ENCODE measurements around the gene ANKLE2.
"Not testable (repeated sequence)": the region's sequence is repeated elsewhere in the genome, so short reads cannot be mapped to it uniquely, and the experiment has no call there.

ANKLE2 gene

DNA sequence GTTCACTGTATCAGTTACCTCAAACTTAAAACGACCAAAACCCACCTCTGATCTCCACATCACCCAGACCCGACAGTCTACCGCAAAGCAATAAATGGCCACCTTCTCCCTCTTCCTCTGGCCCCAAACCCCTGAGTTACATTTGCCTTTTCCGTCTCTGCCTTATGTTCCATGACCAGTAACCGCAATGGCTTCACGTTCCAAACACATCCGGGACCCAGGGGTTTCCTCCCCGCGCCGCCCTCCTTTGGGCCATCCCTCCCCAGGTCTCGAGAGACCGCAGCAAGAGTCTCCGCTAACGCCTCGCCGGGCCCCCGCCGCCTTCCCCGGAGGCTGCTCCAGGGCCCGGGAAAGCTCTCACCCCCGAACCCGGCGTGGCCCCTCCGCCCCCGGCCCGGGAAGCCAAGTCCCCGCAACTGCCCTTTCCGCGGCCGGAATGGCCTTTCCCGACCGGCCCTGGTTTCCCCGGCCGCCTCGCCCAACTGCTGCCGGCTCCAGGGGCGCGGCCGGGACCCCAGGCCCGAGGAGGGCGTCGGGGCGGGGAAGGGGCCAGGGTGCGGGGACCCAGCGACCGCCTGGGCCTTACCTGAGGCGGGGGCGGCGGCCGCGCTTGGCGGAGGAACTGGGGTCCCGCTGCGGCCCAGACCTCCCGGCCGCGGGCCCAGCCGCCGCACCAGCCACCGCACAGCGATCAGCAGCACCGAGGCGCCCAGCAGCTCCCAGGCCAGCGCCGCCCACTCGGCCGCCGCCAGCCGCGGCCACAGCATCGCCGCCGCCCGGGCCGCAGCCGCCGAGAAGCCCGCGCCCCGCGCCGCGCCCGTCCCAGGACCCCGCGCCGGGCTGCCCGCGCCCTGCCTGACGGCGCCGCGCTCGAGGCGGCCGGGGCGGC lies at the start of gene ANKLE2:
Gene ANKLE2, minus strand, starts transcription at position 801 of the 889 bp plus-strand sequence. Its CDS starts 34 bp downstream, at position 767.
- peak; percentile 42 to 67 for DNase-seq (ENCODE audit: low read depth in 1 of 2, low spot score in 1 of 2)

DNA sequence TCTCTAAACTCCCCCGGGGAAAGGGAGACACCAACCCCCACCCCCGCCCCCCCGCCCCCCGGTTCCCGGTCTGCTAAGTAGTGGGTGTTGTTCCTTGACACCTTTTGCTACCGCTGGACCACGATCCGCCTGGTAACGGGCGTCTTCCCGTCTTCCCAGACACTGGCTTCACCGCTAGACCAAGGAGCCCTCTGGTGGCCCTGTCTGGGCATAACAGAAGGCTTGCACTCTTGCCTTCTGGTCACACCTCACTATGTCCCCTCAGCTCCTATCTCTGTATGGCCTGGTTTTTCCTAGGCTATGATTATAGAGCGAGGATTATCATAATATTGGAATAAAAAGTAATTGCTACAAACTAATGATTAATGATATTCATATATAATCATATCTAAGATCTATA lies 47.8 kb upstream of the ANKLE2 start:
- DNase-seq (ENCODE audit: low read depth in 1 of 2, low spot score in 1 of 2) = not testable (repeated sequence)

GRCh38 chr12:132807295-132808092 lies 45.9 kb upstream of the ANKLE2 start:
- no peak for DNase-seq (ENCODE audit: low read depth in 1 of 2, low spot score in 1 of 2)

- no peak for DNase-seq (ENCODE audit: low read depth in 1 of 2, low spot score in 1 of 2)
Measured at GRCh38 chr12:132806857-132807256, 45.2 kb upstream of the ANKLE2 start.

- no peak for DNase-seq (ENCODE audit: low read depth in 1 of 2, low spot score in 1 of 2)
Measured at GRCh38 chr12:132804426-132804861, 42.8 kb upstream of the ANKLE2 start.

DNA sequence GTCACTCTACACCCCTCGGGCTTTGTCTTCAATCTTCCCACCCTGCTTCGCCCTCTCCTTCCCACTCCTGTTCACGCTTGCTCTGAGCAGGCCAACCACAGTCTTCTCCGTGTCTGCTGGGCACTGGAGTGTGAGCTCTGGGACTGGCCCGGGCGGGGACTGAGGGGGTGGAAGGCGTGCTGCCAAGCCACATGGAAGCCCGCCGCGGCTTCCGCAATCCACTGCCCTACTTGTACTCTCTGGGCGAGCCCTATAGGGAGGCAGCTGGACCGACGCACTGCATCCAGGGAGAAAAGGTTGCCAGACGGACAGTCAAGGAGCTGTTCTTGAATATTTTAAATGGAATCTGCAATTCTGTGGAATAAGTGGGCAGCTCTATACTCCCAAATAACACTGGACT lies 42.3 kb upstream of the ANKLE2 start:
- no peak for DNase-seq (ENCODE audit: low read depth in 1 of 2, low spot score in 1 of 2)

DNA sequence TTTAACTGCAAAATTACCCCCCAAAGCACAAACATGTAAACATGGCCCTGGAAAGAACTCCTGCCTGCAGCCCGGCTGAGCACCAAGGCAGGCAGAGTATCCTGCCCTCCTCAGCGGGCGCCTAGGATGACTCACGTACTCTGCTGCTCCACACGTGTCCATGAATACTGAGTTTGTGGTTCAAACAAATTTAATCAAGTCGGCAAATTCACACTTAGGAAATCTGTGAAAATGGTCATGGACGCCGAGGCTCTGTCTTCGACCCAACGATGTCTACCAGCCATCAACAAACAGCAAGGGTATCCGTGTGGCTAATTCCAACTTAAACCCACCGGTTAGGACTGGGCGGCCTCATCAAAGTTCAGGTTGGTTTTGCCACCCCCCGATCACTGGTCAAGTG lies 41.5 kb upstream of the ANKLE2 start:
- no peak for DNase-seq (ENCODE audit: low read depth in 1 of 2, low spot score in 1 of 2)

GRCh38 chr12:132801741-132802140 lies 40.1 kb upstream of the ANKLE2 start:
- DNase-seq (ENCODE audit: low read depth in 1 of 2, low spot score in 1 of 2) = no peak

- no peak for DNase-seq (ENCODE audit: low read depth in 1 of 2, low spot score in 1 of 2)
Measured at GRCh38 chr12:132798836-132799235, 37.2 kb upstream of the ANKLE2 start.

DNA sequence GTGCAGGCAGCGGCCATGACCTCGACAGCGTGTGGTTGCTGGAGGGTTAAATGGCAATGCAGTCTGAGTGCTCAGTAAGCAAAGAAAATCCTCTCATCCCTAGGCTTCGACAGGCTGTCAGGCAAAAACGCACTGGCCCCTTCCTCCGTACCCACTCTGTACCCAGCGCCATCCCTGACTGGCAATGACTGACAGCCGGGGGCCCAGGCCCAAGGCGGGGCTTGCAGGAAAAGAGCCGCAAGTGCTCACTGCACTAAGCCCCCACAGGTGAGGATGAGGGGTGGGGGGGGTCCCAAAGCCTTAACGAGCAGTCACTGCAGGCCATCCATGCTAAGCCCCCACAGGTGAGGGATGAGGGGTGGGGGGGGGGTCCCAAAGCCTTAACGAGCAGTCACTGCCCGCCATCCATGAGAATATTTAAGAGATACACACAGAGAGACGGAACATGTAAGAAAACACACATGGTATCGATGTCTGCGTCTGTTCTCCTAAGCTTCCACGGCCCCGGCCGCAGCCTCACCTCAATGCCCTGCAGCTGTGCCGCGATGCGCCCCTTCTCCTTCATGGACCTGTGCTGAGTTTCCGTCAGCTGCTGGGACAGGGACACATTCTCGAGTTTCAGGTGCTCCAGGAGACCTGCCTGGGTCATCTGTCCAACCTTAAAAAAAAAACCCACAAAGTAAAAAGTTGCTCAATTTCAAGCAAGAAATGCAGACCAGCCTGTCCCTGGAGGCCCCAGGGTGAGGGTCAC lies 36.4 kb upstream of the ANKLE2 start:
- DNase-seq (ENCODE audit: low read depth in 1 of 2, low spot score in 1 of 2) = no peak

DNA sequence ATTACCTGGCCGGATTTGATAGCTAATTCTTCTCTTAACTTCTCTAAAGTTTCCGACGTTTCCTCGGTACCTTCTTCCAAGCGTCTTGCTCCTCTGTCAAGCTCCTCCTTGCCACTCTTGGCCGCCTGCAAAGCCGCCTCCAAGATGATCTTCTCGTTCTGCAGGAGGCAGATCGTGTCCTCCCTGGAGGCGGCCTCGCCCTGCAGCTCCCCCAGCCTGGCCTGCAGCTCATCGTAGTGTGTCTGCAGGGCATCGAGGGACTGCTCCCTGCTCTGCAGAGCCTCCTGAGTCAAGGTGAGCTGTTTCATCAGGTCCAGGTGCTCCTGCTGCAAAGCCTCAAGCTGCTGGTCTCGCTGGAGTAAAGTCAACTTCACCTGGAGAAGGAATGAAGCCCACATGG lies 34.2 kb upstream of the ANKLE2 start:
- DNase-seq (ENCODE audit: low read depth in 1 of 2, low spot score in 1 of 2) = no peak

DNA sequence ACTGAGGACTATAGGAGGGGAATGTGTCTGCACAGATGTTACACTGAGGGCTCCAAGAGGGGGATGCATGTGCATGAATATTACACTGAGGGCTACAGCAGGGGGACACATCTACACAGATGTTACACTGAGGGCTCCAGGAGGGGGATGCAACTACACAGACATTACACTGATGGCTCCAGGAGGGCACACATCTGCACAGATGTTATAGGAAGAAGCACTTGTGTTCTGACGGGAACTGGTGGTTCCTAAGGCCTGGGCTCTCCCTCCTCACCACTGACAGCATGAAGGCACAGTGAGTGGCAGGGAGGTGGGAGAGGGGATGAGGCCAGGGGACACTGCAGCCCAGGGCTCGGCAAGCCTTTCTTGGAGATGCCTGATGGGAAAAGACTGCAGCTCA lies 30.3 kb upstream of the ANKLE2 start:
- DNase-seq (ENCODE audit: low read depth in 1 of 2, low spot score in 1 of 2) = not testable (repeated sequence)

DNA sequence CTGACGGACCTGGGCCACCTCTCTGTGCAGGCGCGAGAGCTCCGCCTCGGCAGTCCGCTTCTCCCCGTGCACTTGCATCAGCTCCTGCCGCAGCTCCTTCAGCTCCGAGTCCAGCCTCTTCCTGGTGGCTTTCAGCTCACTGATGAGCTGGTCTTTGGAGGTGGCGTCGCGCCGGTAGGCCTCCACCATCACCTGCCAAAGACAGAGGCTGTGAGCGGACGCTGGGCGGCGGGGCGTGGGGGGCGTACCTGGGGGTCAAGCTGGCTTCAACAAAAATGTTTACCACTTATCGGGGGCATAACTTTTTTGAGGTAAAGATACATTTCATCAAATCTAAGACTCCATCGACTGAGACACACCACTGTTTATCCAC lies 27.5 kb upstream of the ANKLE2 start:
- DNase-seq (ENCODE audit: low read depth in 1 of 2, low spot score in 1 of 2) = no peak

DNA sequence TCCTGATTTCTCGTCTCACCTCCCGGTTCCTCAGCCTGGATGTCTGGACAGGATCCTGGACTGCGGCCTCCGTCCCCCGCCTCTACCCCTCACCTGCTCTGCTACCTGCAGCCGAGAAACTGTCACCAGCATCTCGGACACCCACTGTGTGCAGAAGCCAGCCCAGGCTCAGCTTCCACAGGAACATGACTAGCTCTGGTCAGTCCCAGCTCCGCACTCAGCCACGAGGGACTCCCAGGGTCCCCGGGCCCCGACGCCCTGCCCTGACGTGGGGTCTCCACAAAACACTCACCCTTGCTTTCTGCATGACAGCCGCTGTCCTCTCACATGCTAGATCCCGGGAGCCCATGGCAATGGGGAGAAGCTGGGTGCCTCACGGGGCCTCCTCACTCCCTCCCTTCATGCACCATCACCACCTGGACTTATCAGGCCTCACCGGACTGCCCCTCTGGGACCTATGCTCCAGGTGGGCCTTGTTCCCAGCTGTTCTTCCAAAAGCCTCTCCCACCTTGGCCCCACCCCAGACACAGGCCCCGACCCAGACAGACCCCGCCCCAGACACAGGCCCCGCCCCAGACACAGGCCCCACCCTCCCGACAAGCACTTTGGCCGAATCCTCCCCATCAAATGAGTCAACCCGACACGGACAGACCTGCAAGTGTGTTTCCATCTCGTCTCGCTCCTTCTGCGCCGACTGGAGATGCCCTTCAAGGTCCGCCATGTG lies 26.9 kb upstream of the ANKLE2 start:
- no peak for DNase-seq (ENCODE audit: low read depth in 1 of 2, low spot score in 1 of 2)

GRCh38 chr12:132787877-132788276 lies 26.2 kb upstream of the ANKLE2 start:
- no peak for DNase-seq (ENCODE audit: low read depth in 1 of 2, low spot score in 1 of 2)

GRCh38 chr12:132786192-132786591 lies 24.6 kb upstream of the ANKLE2 start:
- DNase-seq (ENCODE audit: low read depth in 1 of 2, low spot score in 1 of 2) = no peak

DNA sequence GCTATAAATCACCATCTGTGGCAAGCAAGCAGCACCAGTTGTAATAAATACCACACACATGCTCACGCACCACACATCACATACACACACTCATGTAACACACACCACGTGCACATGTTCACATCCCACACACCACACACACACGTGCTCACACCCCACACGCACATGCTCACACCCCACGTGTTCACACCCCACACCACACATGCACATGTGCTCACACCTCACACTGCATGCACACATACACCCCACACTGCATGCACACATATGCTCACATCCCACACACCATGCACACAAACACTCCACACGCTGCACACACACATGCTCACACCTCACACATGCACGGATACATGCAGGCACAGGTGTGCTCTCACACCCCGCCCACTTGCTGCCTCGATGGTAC lies 22.9 kb upstream of the ANKLE2 start:
- no peak for DNase-seq (ENCODE audit: low read depth in 1 of 2, low spot score in 1 of 2)

DNA sequence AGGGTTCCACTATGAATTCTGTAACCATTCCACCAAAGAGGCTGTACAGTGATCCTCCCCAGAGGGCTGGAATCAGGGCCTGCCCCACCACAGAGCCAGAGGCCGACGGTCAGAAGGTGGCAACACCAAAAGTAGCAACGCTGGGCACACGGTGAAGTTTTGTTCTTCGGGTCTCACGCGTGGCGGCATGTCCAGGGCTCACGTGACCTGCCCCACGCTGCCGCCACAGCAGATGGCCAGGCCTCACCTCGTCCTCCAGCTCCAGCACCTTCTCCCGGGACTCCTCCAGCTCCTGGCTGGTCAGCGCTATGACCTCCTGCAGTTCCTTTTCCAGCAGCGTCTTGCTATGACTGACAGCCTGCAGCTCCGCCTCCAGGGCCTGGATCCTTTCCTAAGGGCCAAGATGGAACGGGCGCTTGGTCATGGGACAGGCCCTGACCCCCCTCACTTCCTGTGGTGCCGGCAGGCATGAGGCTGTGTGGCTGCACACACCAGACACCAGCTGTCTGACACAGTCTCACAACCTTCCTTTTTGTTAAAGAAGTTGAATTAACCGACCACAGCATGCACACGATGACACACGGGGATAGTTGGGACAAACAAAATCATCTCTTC lies 22.4 kb upstream of the ANKLE2 start:
- DNase-seq (ENCODE audit: low read depth in 1 of 2, low spot score in 1 of 2) = no peak

DNA sequence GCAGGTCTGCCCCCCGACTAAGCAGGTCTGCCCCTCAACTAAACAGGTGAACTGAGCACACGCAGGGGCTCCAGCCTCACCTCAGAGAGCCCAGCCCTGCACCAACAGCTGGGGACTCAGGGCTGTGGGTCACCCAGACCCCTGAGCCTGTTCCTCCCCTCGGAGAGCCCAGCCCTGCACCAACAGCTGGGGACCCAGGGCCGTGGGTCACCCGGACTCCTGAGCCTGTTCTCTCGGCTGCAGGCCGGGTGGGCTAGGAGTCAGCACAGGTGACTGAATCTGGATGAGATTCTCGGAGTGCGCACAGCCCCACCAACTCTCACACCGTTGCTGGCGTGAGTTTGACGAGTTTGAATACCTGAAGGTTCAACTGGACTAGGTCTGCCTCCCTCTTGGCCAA lies 20.3 kb upstream of the ANKLE2 start:
- DNase-seq (ENCODE audit: low read depth in 1 of 2, low spot score in 1 of 2) = no peak

GRCh38 chr12:132779781-132780353 lies 18.2 kb upstream of the ANKLE2 start:
- DNase-seq (ENCODE audit: low read depth in 1 of 2, low spot score in 1 of 2) = no peak
